GM18517 (cell line): ENCODE data around the gene ZFYVE28.
"Not testable (repeated sequence)": the region's sequence is repeated elsewhere in the genome, so short reads cannot be mapped to it uniquely, and the experiment has no call there.

ENCODE experiments used
- ATAC-seq: cut with Tn5 transposase; IDR thresholded peaks from one replicate; pipeline ENCODE4 v1.9.1; 2021; ENCODE audit warnings: mild to moderate bottlenecking, moderate library complexity; ENCODE audit not compliant: unreplicated experiment

ZFYVE28 gene

GRCh38 chr4:2417765-2418649 lies at the start of gene ZFYVE28:
Gene ZFYVE28, minus strand, starts transcription at chr4:2418645. Its CDS starts 322 bp downstream, at chr4:2418323.
- ATAC-seq = peak; percentile 17

GRCh38 chr4:2465544-2465943 lies 47.1 kb upstream of the ZFYVE28 start:
- ATAC-seq = not testable (repeated sequence)

DNA sequence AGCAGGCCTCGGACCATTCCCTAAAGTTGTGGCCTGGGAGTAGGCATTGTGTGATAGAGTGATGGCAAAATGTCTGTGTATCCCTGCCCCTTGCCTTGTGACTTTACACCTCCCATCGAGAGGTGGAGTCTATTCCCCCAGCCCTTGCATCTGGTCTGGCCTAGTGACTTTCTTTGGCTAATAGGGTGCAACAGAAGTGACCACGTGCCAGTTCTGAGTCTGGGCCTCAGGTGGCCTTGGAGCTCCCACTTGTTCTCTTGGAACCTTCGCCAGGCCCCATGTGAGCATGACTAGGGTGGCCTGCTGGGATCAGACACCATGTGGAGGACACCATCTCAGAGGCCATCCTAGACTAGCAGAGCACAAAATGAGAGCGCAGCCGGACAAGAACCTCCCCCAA lies 46.6 kb upstream of the ZFYVE28 start:
- ATAC-seq = no peak

- ATAC-seq = no peak
Measured at GRCh38 chr4:2462992-2463762, 44.7 kb upstream of the ZFYVE28 start.

- ATAC-seq = peak; percentile 72
Measured at GRCh38 chr4:2462218-2462991, 44.0 kb upstream of the ZFYVE28 start.

DNA sequence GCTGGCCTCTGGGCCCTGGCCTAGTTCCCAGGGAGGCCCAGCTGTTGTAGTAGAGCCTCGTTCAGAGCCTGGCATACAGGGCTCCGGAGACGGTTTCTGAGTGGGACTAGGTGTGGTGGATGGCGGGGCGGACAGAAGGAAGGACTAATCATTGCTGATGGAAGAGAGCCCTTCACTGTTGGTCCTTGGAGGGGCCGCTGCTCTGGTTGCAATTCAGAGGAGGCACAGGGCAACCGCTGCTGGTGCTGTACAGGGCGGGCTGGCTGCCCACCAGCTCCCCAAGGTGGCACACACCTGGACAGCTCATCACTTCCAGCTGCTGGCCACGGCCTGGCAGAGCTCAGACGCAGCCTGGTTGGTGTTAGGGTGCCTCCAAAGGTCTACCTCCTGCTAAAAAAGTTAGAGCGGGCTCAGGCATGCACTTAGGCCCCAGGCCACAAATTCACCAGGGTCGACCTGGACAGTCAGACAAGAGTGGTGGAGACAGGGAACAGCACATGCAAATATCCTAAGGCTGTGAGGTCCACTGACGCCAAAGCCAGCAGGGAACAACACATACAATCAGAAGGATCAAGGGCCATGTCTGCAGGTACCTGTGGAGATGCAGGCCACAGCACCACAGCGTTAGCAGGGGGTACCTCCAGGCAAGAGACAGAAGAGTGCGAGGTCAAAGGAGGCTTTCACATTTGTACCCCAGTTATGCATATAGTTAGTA lies 43.0 kb upstream of the ZFYVE28 start:
- ATAC-seq = no peak

- no peak for ATAC-seq
Measured at GRCh38 chr4:2459589-2460349, 41.3 kb upstream of the ZFYVE28 start.

- ATAC-seq = no peak
Measured at GRCh38 chr4:2458546-2459491, 40.4 kb upstream of the ZFYVE28 start.

DNA sequence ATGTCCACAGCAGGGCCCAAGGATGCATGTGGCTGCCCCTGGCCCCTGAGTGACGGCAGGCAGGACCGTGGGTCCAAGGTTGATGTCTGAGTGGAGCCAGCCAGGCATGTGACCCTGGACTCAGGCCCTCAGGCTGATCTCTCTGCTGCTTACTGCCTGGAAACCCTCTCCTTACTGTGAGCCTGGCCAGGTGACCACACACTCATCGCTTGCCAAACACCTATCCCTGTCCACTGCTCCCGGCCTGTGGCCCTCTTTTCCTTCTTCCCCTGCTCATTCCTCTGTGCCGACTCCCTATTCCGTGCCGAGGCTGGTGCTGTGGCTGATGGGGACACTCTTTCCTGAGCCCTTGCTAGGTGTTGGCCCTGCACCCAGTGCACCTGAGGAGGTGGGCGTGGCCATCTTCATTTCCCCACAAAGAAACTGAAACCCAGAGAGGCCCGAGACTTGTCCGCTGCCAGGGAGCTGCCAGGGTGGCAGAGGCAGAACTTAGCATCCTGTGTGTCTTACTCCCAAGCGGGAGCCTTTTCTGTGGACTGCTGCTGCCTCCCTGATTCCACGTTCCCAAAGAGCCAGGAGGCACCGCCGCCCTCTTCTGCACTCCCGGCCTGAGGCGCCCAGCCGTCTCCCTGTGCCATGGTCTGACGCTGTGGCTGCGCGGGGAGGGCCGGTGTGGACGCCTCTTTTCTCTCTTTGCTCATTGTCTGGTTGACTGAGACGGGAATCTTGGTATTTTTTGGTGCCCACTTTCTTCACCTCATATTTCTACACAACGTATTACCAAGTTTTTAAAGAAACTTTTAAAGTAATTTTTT lies 39.2 kb upstream of the ZFYVE28 start:
- ATAC-seq = no peak

- no peak for ATAC-seq
Measured at GRCh38 chr4:2451821-2452785, 33.7 kb upstream of the ZFYVE28 start.

DNA sequence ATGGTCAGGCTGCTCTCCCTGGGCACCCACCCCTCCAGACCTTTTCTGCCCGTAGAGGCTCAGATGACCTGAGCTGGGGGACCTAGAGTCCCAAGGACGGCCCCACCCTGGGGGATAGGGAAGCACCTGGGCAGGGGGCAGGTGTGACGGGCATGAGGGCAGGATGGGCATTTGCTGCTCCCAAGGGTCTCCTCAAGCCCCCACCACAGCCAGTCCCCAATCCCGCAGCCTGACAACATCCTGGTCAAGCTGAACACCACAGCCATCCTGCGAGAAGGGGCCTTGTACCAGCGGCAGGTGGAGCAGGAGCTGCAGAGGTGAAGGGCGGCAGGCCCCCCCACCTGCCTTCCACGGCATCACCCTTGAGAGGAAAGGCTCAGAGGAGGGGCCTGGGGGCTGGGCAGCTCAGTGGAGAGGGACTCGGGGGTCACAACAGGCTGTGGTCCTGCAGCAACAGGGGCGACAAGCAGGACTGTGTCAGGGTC lies 32.6 kb upstream of the ZFYVE28 start:
- no peak for ATAC-seq

DNA sequence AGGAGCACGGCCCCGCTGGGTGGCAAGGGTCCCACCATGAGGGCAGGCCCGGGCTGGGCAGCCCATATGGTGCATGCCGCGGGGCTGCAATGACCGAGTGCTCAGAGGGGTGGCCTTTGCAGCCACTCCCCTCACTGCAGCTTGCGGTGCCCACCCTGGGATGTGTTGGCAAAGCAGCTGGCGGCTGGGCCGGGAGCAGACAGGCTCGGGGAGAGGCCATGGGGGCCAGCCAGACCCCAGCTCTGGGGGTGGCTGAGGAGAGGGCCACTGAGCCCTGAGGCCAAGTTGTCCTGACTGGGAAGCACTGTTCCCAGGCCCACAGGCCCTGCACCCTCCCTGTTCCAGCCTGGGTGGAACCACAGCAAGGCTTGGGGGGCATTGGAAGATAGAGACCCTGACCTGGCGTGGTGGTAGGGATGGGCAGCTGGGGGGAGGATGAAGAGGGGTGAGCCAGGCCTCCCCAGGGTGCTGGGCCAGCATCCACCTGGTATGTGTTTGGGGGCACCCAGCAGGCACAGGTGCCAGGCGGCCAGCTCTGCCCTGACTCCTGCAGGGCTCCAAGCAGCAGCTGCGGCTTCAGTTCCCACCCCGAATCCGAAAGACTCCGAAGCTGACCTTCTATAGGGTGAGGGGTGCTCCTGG lies 32.1 kb upstream of the ZFYVE28 start:
- ATAC-seq = no peak

GRCh38 chr4:2449511-2450392 lies 31.3 kb upstream of the ZFYVE28 start:
- ATAC-seq = no peak

DNA sequence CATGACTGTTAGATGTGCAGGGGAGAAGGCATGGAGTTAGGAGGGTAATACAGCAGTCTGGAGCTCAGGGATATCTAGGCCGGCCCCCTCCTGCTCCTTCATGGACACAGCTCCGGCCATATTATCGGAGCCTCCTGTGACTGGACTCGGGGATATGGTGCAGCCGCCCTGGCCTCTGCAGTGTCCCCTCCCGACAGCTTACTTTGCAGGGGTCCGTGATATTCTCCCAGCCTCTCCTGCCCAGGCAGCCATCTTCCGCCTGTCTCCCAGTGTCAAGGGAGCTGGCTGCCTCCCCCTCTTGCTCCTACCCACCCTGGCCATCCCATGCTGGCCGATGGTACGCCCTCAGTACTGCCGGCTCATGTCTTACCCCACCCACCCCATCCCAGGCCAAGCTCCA lies 30.6 kb upstream of the ZFYVE28 start:
- no peak for ATAC-seq

- ATAC-seq = no peak
Measured at GRCh38 chr4:2448589-2448988, 30.1 kb upstream of the ZFYVE28 start.
